ENCODE results near the gene GEMIN4.

DNA sequence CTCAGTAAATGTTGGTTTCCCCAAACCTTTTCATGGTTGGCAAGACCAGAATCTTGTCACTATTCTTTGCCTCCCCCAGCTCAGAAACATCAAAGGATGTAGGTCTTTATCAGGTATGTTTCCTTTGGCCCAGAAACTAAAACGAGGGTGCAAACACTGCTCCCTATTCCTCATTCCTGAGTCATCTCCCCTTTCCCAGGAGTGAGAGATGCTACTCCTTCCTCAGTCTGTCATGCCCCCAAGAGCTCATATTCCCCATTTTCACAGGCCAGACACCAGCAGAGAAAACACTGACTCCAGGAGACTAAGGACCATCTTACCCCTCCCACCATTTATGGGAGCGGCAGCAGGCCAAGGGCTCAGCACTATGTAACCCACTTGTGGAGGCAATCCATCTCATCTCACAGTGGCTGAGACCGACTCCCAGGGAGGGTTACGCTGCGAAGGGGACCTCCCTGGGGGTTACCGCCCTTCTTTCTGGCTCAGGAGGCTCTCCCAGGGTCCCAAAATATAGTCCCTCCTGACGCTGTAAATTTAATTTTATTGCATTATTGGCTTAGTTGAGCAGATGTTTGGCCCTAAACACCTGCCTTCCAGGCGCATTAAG lies 1.5 kb downstream of the GEMIN4 start:
- TF ChIP-seq POLR2AphosphoS5 (IDR thresholded peaks at IDR 0.05) (no peak), POLR2A (IDR thresholded peaks at IDR 0.05) (no peak), EP300 (IDR thresholded peaks at IDR 0.05) (no peak)
